Right atrium auricular region (tissue), 2 donors: Measurements from ENCODE around the gene HNRNPDL. TPM values are rescaled to one million over a fixed set of nuclear protein-coding genes. Genes with fewer than 3 reads are reported as not detected.

Experiments used
- DNase-seq: peaks from one replicate; pipeline ENCODE4 v3.0.0-alpha.2; 2019; ENCODE audit warnings: low spot score
- H3K27ac ChIP-seq, 2 donors: fragments of 200-600 bp; sonication (generic); 1 replicate in 1 of 2; 2 replicates in 1 of 2; pipeline ENCODE4 v1.5.1; 2016 to 2019
- H3K27me3 ChIP-seq, 2 donors: fragments of 200-600 bp; sonication (generic); one replicate each; pipeline versions ENCODE4 v1.5.1 to v1.6.0; 2017 to 2019
- H3K36me3 ChIP-seq: fragments of 200-600 bp; sonication (generic); one replicate; pipeline ENCODE4 v1.5.1; 2016
- H3K4me1 ChIP-seq, 2 donors: fragments of 200-600 bp; sonication (generic); one replicate each; pipeline versions ENCODE4 v1.5.1 to v1.6.0; 2017 to 2019
- H3K4me3 ChIP-seq, 2 donors: fragments of 200-600 bp; sonication (generic); 1 replicate in 1 of 2; 2 replicates in 1 of 2; pipeline ENCODE4 v1.5.1; 2017 to 2019; ENCODE audit warnings: mild to moderate bottlenecking in 1 of 2, moderate library complexity in 1 of 2
- H3K9me3 ChIP-seq, 2 donors: fragments of 200-600 bp; sonication (generic); one replicate each; pipeline ENCODE4 v1.5.1; 2019
- CTCF ChIP-seq, 2 donors: fragments of 200-600 bp; sonication (generic); IDR thresholded peaks; one replicate each; pipeline ENCODE4 v1.5.1; 2019; ENCODE audit warnings: antibody characterized with exemption in 2 of 2
- total RNA-seq, 2 donors: library from RNA; depleted of rRNA; stranded (reverse); fragments of >200 nt; gene quantifications; one replicate each; pipeline ENCODE4 v1.1.0, GENCODE V29; 2016

Gene HNRNPDL
- total RNA-seq, 2 donors from 2014 or later: 81.2 to 85.4 TPM

DNA sequence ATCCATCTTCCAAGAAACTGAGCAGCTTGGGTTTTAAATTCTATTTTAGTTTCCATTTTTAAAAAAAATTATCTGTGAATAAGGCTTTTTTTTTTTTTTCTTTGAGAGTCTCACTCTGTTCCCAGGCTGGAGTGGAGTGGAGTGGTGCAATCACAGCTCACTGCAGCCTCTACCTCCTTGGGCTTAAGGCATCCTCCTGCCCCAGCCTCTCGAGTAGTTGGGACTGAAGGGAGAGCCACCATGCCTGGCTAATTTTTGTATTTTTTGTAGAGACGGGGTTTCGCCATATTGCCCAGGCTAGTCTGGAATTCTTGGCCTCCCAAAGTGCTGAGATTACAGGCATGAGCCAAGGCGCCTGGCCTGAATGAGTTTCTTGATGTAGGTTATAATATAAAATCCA is 1.6 kb upstream of the HNRNPDL start:
- DNase-seq: no peak
- no peak for TF ChIP-seq CTCF (IDR thresholded peaks at IDR 0.05)
- peaks cover 12% of the 10 kb centered on the region for H3K36me3 ChIP-seq
- H3K27me3 ChIP-seq: no peaks in the 10 kb centered on the region
- peaks cover 0 to 29% of the 10 kb centered on the region in 2 donors for H3K4me1 ChIP-seq
- no peak overlapping the region for H3K27ac ChIP-seq
- no peaks in the 10 kb centered on the region for H3K9me3 ChIP-seq
- H3K4me3 ChIP-seq: no peak overlapping the region

- DNase-seq: no peak
- H3K27ac ChIP-seq: peak overlapping the region; percentile 94 to 98
- no peak for TF ChIP-seq CTCF (IDR thresholded peaks at IDR 0.05)
- peaks cover 19% of the 10 kb centered on the region for H3K36me3 ChIP-seq
- H3K9me3 ChIP-seq: no peaks in the 10 kb centered on the region
- peak overlapping the region; percentile 83 to 90 for H3K4me3 ChIP-seq
- peaks cover 0 to 36% of the 10 kb centered on the region in 2 donors for H3K4me1 ChIP-seq
- H3K27me3 ChIP-seq: no peaks in the 10 kb centered on the region
These were observed 893 bp upstream of the HNRNPDL start for GRCh38 chr4:82430964-82431745.

GRCh38 chr4:82429728-82430192 is 502 bp downstream of the HNRNPDL start:
- no peaks in the 10 kb centered on the region for H3K9me3 ChIP-seq
- H3K4me3 ChIP-seq: peak overlapping the region; percentile 83 to 90
- no peak for DNase-seq
- TF ChIP-seq CTCF (IDR thresholded peaks at IDR 0.05): peak in 1 of 2 donors; percentile 38
- H3K36me3 ChIP-seq: peaks cover 33% of the 10 kb centered on the region
- H3K27me3 ChIP-seq: no peaks in the 10 kb centered on the region
- peak overlapping the region; percentile 94 to 98 for H3K27ac ChIP-seq
- peaks cover 0 to 37% of the 10 kb centered on the region in 2 donors for H3K4me1 ChIP-seq

- peak; percentile 90 for DNase-seq
- TF ChIP-seq CTCF (IDR thresholded peaks at IDR 0.05): peak; percentile 92 to 97
- H3K27me3 ChIP-seq: no peaks in the 10 kb centered on the region
- no peaks in the 10 kb centered on the region for H3K9me3 ChIP-seq
- peak overlapping the region; percentile 94 to 98 for H3K27ac ChIP-seq
- H3K4me1 ChIP-seq: peaks cover 0 to 37% of the 10 kb centered on the region in 2 donors
- H3K36me3 ChIP-seq: peaks cover 39% of the 10 kb centered on the region
- peak overlapping the region; percentile 83 to 90 for H3K4me3 ChIP-seq
These were observed 1.1 kb downstream of the HNRNPDL start for GRCh38 chr4:82428969-82429727.

GRCh38 chr4:82428526-82428968 is 1.7 kb downstream of the HNRNPDL start:
- DNase-seq: no peak
- peaks cover 45% of the 10 kb centered on the region for H3K36me3 ChIP-seq
- no peaks in the 10 kb centered on the region for H3K27me3 ChIP-seq
- peaks cover 0 to 37% of the 10 kb centered on the region in 2 donors for H3K4me1 ChIP-seq
- no peak for TF ChIP-seq CTCF (IDR thresholded peaks at IDR 0.05)
- H3K9me3 ChIP-seq: no peaks in the 10 kb centered on the region
- peak overlapping the region; percentile 83 to 90 for H3K4me3 ChIP-seq
- peak overlapping the region; percentile 94 to 98 for H3K27ac ChIP-seq
